ENCODE data around the gene CAMSAP2. TPM values are rescaled to one million over a fixed set of nuclear protein-coding genes. Genes with fewer than 3 reads are reported as not detected.
"Not testable (repeated sequence)": the region's sequence is repeated elsewhere in the genome, so short reads cannot be mapped to it uniquely, and the experiment has no call there.

Gene CAMSAP2
- total RNA-seq, 2 experiments from 2014 or later: 0.35 TPM; not detected in 1

DNA sequence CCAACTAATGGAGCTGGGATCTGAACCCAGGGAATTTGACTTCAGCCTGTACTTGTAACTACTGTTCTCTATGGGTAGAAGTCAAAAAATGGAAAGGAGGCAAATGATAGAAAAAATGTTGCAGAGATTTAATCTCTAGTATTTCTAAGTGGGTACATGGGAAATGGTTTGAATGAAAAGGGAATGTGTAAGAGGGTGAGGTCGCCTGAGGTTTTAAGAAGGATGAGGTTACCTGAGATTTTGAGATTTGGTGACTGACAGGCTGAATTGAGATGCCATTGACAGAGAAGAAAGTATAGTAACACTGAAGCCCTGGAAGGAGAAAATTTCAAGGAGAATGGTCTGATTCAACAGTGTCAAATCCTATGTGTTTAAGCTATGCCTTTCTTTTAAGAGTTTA is 5.5 kb downstream of the CAMSAP2 start:
- CTCF ChIA-PET: interaction anchor here (1.3 kb wide), 1 partner anchor 116 kb away, joined by 4 read pairs; no protein-coding TSS in a partner anchor
- Mint-ChIP-seq H3K27me3 (peaks cover 47% of the 10 kb centered on the region), H3K4me3 (no peak overlapping the region), H3K4me1 (peaks cover 10% of the 10 kb centered on the region), H3K36me3 (peaks cover 2% of the 10 kb centered on the region), H3K27ac (no peak overlapping the region), H3K9me3 (ENCODE audit: low read depth) (no peaks in the 10 kb centered on the region)
- no peak for ATAC-seq
- DNase-seq: no peak

DNA sequence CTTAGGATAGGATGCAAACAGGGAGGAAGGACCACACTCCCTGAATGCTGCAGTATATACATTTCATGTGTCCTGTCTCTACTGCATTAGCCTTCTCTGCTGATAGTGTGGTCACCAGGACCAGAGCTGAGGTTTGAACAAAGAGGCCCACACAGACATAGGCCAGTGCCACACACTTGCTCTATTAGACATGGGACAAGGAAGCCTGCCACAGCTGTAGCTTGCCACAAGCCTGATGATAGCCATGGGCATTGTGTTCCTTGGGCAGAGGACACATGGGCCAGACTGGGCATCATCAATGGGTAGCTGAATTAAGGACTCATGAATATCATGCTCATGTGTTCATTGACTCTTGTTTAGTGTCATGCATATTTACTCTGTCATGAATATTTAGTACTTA is 10.4 kb downstream of the CAMSAP2 start:
- Mint-ChIP-seq H3K4me3 (no peak overlapping the region), H3K4me1 (peaks cover 12% of the 10 kb centered on the region), H3K27ac (no peak overlapping the region), H3K27me3 (peaks cover 13% of the 10 kb centered on the region), H3K9me3 (ENCODE audit: low read depth) (no peaks in the 10 kb centered on the region), H3K36me3 (peaks cover 2% of the 10 kb centered on the region)
- no peak for DNase-seq
- CTCF ChIA-PET: no interaction called here
- ATAC-seq: no peak

DNA sequence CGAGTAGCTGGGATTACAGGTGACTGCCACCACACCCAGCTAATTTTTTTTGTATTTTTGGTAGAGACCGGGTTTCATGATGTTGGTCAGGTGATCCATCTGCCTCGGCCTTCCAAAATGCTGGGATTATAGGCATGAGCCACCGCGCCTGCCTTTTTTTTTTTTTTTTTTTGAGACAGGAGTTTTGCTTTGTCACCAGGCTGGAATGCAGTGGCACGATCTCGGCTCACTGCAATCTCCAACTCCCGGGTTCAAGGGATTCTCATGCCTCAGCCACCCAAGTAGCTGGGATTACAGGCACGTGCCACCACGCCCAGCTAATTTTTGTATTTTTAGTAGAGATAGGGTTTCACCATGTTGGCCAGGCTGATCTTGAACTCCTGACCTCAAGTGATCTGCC is 12.1 kb downstream of the CAMSAP2 start:
- not testable (repeated sequence) for H3K36me3 Mint-ChIP-seq; H3K27me3 Mint-ChIP-seq; H3K4me1 Mint-ChIP-seq; H3K4me3 Mint-ChIP-seq; ATAC-seq; H3K27ac Mint-ChIP-seq; H3K9me3 Mint-ChIP-seq (ENCODE audit: low read depth); DNase-seq
- CTCF ChIA-PET: interaction anchor here (0.9 kb wide), 1 partner anchor 52 kb away, joined by 4 read pairs; no protein-coding TSS in a partner anchor

DNA sequence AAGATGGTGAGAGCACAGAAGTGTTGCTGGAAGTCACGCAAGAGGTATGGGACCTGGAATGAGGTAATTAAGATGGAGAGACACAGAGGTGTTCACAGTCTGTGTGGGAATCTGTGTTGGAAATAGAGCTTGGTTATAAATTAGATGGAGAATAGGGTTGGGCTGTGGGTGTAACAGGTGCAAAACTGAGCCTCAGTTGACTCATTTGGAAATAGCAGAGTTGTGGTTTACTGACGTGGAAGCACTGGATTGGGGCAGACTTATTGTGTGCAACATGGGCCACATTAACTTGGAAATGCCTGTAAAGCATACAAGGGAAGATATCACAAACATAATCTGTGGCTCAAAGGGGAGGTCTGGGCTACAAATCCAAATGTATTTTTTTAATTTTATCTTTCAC is 13.0 kb downstream of the CAMSAP2 start:
- peak; percentile 33 for ATAC-seq

DNA sequence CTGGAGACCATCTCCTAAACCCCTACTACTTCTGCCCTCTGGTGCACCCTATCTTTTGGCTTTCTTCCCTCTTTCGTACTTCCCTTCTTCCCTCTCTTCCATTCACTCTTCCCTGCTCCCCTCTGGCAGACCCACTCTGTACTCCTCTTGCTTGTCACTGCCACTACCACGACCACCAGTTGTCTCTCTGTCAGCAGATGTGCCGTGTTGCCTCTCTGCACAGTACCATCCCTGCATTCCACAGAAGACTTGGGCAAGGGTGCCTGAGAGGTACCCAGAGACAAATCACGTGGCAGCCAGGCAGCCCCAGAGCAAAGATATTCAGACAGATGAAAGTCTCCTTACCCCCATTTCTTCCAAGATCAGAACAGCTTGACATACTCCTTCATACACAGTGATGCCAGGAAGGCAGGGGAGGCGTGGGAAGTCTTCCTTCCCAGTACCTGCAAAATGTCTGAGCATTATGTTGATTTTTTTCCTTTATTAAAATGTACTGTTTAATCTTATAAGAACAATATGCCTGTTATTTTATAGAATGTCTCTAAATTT is 15.0 kb downstream of the CAMSAP2 start:
- Mint-ChIP-seq H3K4me1 (peaks cover 6% of the 10 kb centered on the region), H3K4me3 (no peak overlapping the region), H3K9me3 (ENCODE audit: low read depth) (no peaks in the 10 kb centered on the region), H3K27ac (no peak overlapping the region), H3K27me3 (peaks cover 7% of the 10 kb centered on the region), H3K36me3 (no peaks in the 10 kb centered on the region)
- CTCF ChIA-PET: no interaction called here
- ATAC-seq (no peak), DNase-seq (no peak)

More for the DNA sequence above, 13.0 kb downstream of the CAMSAP2 start:
- Mint-ChIP-seq H3K9me3 (ENCODE audit: low read depth) (no peaks in the 10 kb centered on the region), H3K27ac (no peak overlapping the region), H3K27me3 (peaks cover 5% of the 10 kb centered on the region), H3K4me3 (no peak overlapping the region), H3K36me3 (no peaks in the 10 kb centered on the region), H3K4me1 (peaks cover 6% of the 10 kb centered on the region)
- CTCF ChIA-PET: interaction anchor here (0.6 to 0.9 kb wide), 2 partner anchors 52 to 142 kb away, joined by 3 to 4 read pairs; no protein-coding TSS in a partner anchor
- peak; percentile 53 for DNase-seq

DNA sequence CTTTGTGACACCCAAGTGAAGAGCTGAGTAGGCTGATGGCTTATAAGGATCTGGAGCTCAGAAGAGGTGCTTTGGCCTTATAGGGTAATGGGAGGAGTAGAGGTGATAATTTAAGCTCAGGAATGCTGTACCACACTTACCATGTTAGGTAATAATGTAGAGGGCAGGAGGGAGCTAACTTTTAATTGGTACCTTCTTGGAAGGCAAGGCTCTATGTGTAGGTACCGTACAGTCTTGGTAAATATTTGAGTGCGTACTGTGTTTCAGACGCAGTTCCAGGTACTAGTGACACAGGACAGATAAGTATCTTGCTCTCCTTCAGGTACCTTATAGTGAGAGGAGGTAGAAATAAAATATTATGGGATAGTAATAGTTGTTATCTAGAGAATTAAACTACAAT is 16.8 kb downstream of the CAMSAP2 start:
- H3K9me3 Mint-ChIP-seq (ENCODE audit: low read depth): no peaks in the 10 kb centered on the region
- peaks cover 6% of the 10 kb centered on the region for H3K4me1 Mint-ChIP-seq
- H3K27ac Mint-ChIP-seq: no peak overlapping the region
- H3K27me3 Mint-ChIP-seq: peaks cover 16% of the 10 kb centered on the region
- H3K36me3 Mint-ChIP-seq: no peaks in the 10 kb centered on the region
- DNase-seq: no peak
- H3K4me3 Mint-ChIP-seq: no peak overlapping the region
- ATAC-seq: no peak
- CTCF ChIA-PET: no interaction called here

DNA sequence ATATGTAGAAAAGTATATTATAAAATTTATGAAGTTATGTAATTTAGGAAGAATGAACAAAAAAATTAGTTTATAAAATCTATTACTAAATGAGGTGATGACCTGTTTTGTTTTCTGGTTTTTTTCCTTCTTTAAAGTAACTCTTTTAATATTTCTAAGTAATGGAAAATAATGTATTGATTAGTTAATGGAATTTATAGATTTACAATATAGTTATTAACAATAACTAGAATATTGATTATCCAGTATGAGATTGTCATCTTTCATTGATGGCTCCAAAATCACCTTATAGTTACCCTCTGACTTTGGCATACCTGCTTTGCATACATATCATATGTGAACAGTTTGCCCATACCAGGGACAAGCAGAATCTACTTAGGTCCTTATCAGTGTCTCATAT is 23.4 kb downstream of the CAMSAP2 start:
- DNase-seq: no peak
- CTCF ChIA-PET: no interaction called here

DNA sequence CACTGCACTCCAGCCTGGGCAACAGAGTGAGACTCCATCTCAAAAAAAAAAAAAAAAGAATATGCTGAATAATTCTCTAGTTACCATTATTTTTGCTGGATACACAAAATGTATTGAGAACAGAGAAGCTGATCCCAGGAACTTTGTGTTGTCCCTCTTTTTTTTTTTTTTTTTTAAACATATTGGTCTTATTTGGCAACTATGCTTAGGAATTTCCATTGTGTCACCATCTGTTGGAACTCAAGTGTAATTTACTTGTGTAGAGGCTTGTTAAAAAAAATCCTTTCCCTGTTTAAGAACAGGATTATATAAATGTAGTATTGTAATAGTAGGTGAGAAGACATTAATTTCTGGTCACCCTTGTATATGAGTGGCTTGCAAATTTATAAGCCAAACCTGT is 28.6 kb downstream of the CAMSAP2 start:
- ATAC-seq (no peak), DNase-seq (no peak)
- Mint-ChIP-seq H3K27me3 (peaks cover 12% of the 10 kb centered on the region), H3K4me3 (no peak overlapping the region), H3K4me1 (no peaks in the 10 kb centered on the region), H3K9me3 (ENCODE audit: low read depth) (no peaks in the 10 kb centered on the region), H3K27ac (no peak overlapping the region), H3K36me3 (peaks cover 2% of the 10 kb centered on the region)
- CTCF ChIA-PET: no interaction called here

More for the DNA sequence above, 23.4 kb downstream of the CAMSAP2 start:
- Mint-ChIP-seq H3K9me3 (ENCODE audit: low read depth) (no peaks in the 10 kb centered on the region), H3K36me3 (no peaks in the 10 kb centered on the region), H3K27ac (no peak overlapping the region), H3K4me1 (no peaks in the 10 kb centered on the region), H3K4me3 (no peak overlapping the region), H3K27me3 (peaks cover 28% of the 10 kb centered on the region)
- no peak for ATAC-seq

DNA sequence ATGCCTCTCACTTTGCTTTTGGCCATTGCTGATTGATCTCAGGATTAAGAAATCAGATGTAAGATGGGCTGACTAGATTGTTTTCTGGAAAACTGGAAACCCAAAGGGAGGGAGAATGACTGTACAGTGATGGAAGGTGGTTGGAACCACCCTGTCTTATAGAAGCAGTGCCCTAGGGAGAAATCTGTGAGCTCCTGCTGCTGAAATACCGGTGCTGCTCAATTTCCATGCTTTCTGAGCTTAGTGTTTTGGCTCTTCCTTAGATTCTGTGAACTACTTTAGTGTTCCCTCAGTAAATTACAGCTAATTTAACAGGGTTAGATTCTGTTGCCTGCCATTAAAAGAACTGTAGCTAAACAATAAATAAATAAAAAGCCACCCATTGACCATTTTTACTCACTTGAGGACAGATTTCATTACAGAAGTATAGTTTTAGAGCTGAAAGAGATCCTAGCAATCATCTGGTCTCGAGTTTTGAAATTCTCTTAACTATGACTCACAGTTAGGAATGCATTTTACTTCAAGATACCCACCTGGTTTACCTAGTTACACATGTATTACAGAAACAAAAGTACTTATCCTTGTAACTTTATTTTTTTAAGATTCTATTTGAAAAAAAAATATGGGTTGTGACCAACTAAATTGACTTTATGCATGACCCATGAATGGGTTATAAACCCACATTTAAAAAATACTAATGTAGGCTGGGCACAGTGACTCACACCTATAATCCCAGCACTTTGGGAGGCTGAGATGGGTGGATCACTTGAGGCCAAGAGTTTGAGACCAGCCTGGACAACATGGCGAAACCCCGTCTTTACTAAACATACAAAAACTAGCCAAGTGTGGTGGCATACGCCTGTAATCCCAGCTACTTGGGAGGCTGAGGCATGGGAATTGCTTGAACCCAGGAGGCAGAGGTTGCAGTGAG is 33.2 kb downstream of the CAMSAP2 start:
- H3K36me3 Mint-ChIP-seq: peaks cover 2% of the 10 kb centered on the region
- ATAC-seq (no peak), DNase-seq (no peak)
- no peak overlapping the region for H3K4me3 Mint-ChIP-seq
- CTCF ChIA-PET: no interaction called here
- no peaks in the 10 kb centered on the region for H3K9me3 Mint-ChIP-seq (ENCODE audit: low read depth)
- H3K27me3 Mint-ChIP-seq: peaks cover 6% of the 10 kb centered on the region
- H3K27ac Mint-ChIP-seq: no peak overlapping the region
- peaks cover 8% of the 10 kb centered on the region for H3K4me1 Mint-ChIP-seq

DNA sequence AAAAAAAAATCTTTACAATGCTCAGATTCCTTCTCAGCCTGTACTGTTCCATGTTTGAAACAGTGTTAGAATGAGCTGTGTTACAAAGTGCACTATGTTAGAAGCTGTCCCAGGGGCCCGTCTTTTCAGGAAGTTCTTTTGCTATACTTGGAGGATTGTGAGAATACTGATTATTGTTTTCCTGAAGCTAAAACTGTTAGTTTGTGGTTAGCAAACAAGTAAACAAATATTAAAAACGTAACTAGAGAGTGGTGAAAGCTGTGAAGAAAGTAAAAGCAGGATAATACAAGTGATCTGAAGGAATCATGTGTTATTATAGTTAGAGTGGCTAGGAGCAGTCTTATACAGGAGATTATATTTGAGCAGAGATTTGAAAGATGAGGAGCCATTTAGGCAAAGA is 35.6 kb downstream of the CAMSAP2 start:
- H3K4me1 Mint-ChIP-seq: peaks cover 8% of the 10 kb centered on the region
- CTCF ChIA-PET: interaction anchor here (1.7 kb wide), 1 partner anchor 152 kb away, joined by 7 read pairs; no protein-coding TSS in a partner anchor
- no peaks in the 10 kb centered on the region for H3K9me3 Mint-ChIP-seq (ENCODE audit: low read depth)
- no peak overlapping the region for H3K27ac Mint-ChIP-seq
- ATAC-seq (no peak), DNase-seq (no peak)
- H3K4me3 Mint-ChIP-seq: no peak overlapping the region
- H3K27me3 Mint-ChIP-seq: peaks cover 7% of the 10 kb centered on the region
- H3K36me3 Mint-ChIP-seq: peaks cover 2% of the 10 kb centered on the region

DNA sequence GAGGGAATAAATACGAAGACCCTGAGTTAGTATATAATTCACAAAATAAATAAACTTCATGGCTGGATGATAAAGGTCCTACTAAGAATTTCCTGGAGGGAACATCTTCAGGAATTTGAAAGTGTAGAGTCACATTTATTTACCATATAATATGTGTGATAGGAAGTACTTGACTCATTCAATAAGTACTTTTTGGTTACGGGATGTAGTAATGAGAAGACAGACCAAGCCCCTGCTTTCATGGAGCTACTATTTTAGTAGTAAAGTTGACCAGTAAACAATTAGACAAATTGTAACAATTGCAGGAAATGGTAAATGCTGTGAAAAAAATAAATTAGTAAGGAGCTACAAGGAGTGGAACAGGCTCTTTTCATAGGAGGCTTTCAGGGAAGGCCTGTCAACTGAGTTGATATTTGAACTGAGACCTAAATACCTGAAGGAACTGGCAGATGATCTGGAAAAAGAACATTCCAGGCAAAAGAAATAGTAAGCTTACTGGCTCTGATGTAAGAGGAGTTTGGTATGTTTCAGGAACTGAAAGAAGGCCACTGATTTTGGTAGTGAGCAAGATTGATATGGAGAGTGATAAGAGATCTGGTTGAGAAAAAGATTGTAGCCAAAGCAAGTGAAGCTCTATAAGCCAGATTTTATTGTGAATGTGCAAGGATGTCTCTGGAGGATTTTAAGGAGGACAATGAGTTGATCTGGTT is 36.2 kb downstream of the CAMSAP2 start:
- H3K27ac Mint-ChIP-seq: no peak overlapping the region
- CTCF ChIA-PET: interaction anchor here (1.0 to 1.7 kb wide), 2 partner anchors 17 to 153 kb away, joined by 4 to 7 read pairs; no protein-coding TSS in a partner anchor
- peaks cover 8% of the 10 kb centered on the region for H3K4me1 Mint-ChIP-seq
- no peak for ATAC-seq
- peaks cover 8% of the 10 kb centered on the region for H3K27me3 Mint-ChIP-seq
- no peaks in the 10 kb centered on the region for H3K9me3 Mint-ChIP-seq (ENCODE audit: low read depth)
- H3K36me3 Mint-ChIP-seq: peaks cover under 1% of the 10 kb centered on the region
- DNase-seq: no peak
- H3K4me3 Mint-ChIP-seq: no peak overlapping the region

DNA sequence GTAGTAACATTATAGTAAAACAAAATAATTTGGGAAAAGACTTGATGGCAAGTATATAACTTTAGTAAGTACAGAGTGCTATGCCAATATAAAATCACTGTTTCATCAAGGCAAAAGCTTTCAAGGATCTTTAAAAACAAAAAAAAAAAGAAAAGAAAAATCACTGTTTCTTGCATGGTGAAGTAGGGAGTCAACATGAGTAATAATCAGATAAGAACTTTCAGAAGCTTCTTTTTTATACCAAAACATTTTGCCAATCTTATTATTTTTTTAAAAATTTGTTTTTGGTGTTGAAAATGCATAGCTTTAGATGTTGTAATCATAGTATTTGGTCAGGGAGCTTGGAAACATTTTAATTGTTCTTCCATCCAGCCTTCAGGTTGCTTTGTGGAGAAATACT is 37.2 kb downstream of the CAMSAP2 start:
- Mint-ChIP-seq H3K4me1 (peaks cover 8% of the 10 kb centered on the region), H3K4me3 (no peak overlapping the region), H3K27ac (no peak overlapping the region), H3K27me3 (peaks cover 12% of the 10 kb centered on the region), H3K36me3 (no peaks in the 10 kb centered on the region), H3K9me3 (ENCODE audit: low read depth) (no peaks in the 10 kb centered on the region)
- CTCF ChIA-PET: interaction anchor here (0.6 to 1.7 kb wide), 3 partner anchors 35 to 239 kb away, joined by 3 to 7 read pairs (median 3); no protein-coding TSS in a partner anchor
- no peak for DNase-seq
- ATAC-seq: no peak

DNA sequence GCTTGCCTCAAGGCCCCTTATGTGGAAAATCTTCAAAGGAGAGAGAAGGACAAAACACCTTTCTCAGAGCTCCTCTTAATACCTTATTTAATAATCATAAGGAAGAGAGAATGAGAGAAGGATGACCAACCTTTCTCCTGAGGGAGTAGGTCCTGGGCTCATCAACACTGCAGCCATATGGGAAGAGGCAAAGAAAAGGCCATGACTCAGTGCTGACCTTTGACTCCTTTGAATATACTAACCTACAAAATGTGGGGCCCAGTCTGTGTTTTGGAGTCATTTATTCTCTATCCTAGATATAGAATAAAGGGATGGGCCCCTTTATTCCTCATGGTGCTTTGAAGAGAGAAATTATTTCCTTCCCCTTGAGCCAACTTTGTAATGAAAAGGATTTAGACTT is 38.3 kb downstream of the CAMSAP2 start:
- no peak for DNase-seq
- peaks cover 12% of the 10 kb centered on the region for H3K27me3 Mint-ChIP-seq
- H3K27ac Mint-ChIP-seq: no peak overlapping the region
- no peak for ATAC-seq
- peaks cover 8% of the 10 kb centered on the region for H3K4me1 Mint-ChIP-seq
- H3K4me3 Mint-ChIP-seq: no peak overlapping the region
- CTCF ChIA-PET: interaction anchor here (1.0 to 1.4 kb wide), 2 partner anchors 25 to 36 kb away, joined by 3 read pairs; no protein-coding TSS in a partner anchor
- H3K9me3 Mint-ChIP-seq (ENCODE audit: low read depth): no peaks in the 10 kb centered on the region
- H3K36me3 Mint-ChIP-seq: no peaks in the 10 kb centered on the region
